ENCODE measurements around the gene TENM4. TPM values are rescaled to one million over a fixed set of nuclear protein-coding genes. Genes with fewer than 3 reads are reported as not detected.

Gene TENM4
- total RNA-seq, 2 donors from 2014 or later = 68.2 to 130 TPM

DNA sequence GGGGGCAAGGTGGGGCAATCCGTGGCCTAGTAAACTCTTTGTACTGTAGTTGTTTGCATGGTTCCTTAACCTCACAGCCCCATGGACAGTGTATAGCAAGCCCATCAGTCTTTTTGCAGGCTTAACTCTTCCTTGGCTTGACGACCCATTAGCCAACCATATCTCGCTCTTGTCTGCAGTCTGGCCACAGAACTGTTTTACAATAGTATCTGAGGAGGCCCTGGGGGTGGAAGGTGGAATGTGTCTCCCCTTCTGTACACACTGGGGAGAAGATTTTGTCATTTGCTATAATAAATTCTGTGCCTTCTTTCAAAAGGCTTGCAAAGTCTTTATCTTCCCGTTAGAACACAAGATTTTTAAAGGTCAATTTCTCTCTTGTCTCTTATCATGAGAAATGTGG is 675.9 kb downstream of the TENM4 start:
- Histone ChIP-seq H3K4me1 (ENCODE audit: control insufficient read depth, insufficient read depth, low read length) (no peaks in the 10 kb centered on the region), H3K27me3 (ENCODE audit: control insufficient read depth, insufficient read depth, low read length, poor library complexity, severe bottlenecking) (no peaks in the 10 kb centered on the region), H3K27ac (ENCODE audit: low read depth, low read length) (no peak overlapping the region), H3K9me3 (ENCODE audit: control insufficient read depth, low read length) (no peaks in the 10 kb centered on the region), H3K9ac (ENCODE audit: extremely low read depth, low read length, poor library complexity, severe bottlenecking) (no peak overlapping the region), H3K4me3 (ENCODE audit: low read length) (no peak overlapping the region), H3K36me3 (ENCODE audit: control insufficient read depth, insufficient read depth, low read length) (peaks cover 2% of the 10 kb centered on the region)
- H3K4me3 Mint-ChIP-seq = no peak overlapping the region
- no peak overlapping the region for H3K27ac Mint-ChIP-seq
- H3K36me3 Mint-ChIP-seq (ENCODE audit: low read depth) = peaks cover 46% of the 10 kb centered on the region
- peaks cover 7% of the 10 kb centered on the region for H3K4me1 Mint-ChIP-seq
- no peaks in the 10 kb centered on the region for H3K9me3 Mint-ChIP-seq
- WGBS, 2 experiments (ENCODE audit: insufficient coverage in 1 of 2, insufficient read length in 1 of 2) = 90 to 100% methylated on average over 1 to 3 of the region's 4 CpGs
- no peak for DNase-seq
- no peaks in the 10 kb centered on the region for H3K27me3 Mint-ChIP-seq (ENCODE audit: insufficient read depth)
- TF ChIP-seq, protein P1, sequence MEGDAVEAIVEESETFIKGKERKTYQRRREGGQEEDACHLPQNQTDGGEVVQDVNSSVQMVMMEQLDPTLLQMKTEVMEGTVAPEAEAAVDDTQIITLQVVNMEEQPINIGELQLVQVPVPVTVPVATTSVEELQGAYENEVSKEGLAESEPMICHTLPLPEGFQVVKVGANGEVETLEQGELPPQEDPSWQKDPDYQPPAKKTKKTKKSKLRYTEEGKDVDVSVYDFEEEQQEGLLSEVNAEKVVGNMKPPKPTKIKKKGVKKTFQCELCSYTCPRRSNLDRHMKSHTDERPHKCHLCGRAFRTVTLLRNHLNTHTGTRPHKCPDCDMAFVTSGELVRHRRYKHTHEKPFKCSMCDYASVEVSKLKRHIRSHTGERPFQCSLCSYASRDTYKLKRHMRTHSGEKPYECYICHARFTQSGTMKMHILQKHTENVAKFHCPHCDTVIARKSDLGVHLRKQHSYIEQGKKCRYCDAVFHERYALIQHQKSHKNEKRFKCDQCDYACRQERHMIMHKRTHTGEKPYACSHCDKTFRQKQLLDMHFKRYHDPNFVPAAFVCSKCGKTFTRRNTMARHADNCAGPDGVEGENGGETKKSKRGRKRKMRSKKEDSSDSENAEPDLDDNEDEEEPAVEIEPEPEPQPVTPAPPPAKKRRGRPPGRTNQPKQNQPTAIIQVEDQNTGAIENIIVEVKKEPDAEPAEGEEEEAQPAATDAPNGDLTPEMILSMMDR (conservative IDR thresholded peaks at IDR 0.05) = no peak

DNA sequence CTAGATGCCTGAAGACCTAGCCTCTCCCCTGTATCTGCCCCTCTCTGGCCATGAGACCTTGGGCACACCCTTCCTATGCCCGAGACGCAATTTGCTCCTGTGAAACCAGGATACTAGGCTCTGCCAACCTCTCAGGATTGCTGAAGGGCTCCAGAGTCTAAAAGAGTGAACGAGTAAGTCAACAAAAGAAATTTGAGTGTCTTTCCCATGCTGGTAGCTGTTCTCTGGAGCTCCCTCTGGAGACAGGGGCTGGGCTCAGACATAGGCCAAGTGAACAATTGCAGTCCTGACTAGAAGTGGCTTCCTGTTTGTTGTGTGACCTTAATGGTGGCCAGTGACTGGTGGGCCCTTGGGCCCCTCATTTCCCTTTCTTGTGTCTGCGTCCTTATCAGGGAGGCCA is 677.2 kb downstream of the TENM4 start:
- Mint-ChIP-seq H3K36me3 (ENCODE audit: low read depth) (peaks cover 40% of the 10 kb centered on the region), H3K27ac (no peak overlapping the region), H3K9me3 (no peaks in the 10 kb centered on the region), H3K4me3 (no peak overlapping the region), H3K4me1 (peaks cover 7% of the 10 kb centered on the region), H3K27me3 (ENCODE audit: insufficient read depth) (no peaks in the 10 kb centered on the region)
- Histone ChIP-seq H3K4me3 (ENCODE audit: low read length) (no peak overlapping the region), H3K9me3 (ENCODE audit: control insufficient read depth, low read length) (no peaks in the 10 kb centered on the region), H3K27ac (ENCODE audit: low read depth, low read length) (no peak overlapping the region), H3K9ac (ENCODE audit: extremely low read depth, low read length, poor library complexity, severe bottlenecking) (no peak overlapping the region), H3K27me3 (ENCODE audit: control insufficient read depth, insufficient read depth, low read length, poor library complexity, severe bottlenecking) (no peaks in the 10 kb centered on the region), H3K36me3 (ENCODE audit: control insufficient read depth, insufficient read depth, low read length) (no peaks in the 10 kb centered on the region), H3K4me1 (ENCODE audit: control insufficient read depth, insufficient read depth, low read length) (no peaks in the 10 kb centered on the region)
- 87 to 93% methylated on average over 3 to 4 of the region's 4 CpGs for WGBS, 2 experiments (ENCODE audit: insufficient coverage in 1 of 2, insufficient read length in 1 of 2)
- TF ChIP-seq, protein P1 (conservative IDR thresholded peaks at IDR 0.05) = no peak
- DNase-seq = no peak

DNA sequence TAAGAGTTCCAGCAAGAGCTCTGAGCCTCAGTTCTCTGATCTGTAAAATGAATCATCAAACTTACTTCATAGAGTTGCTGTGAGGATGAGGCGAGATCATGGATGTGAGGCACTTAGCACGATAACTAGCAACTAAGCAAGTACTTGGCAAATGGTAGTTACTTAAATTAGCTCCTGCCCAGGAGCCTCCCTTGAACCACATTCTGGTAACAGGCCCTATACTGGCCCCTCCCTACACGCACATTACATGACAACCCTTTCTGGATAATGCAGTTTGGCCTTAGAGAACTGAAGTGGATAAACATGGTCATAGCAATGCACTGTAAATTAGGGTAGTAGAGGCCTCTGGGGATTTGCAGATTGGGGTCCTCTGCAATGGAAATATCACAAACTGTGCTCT is 678.7 kb downstream of the TENM4 start:
- H3K9me3 Mint-ChIP-seq = no peaks in the 10 kb centered on the region
- Histone ChIP-seq H3K27me3 (ENCODE audit: control insufficient read depth, insufficient read depth, low read length, poor library complexity, severe bottlenecking) (no peaks in the 10 kb centered on the region), H3K9me3 (ENCODE audit: control insufficient read depth, low read length) (no peaks in the 10 kb centered on the region), H3K4me3 (ENCODE audit: low read length) (no peak overlapping the region), H3K9ac (ENCODE audit: extremely low read depth, low read length, poor library complexity, severe bottlenecking) (no peak overlapping the region), H3K36me3 (ENCODE audit: control insufficient read depth, insufficient read depth, low read length) (no peaks in the 10 kb centered on the region), H3K27ac (ENCODE audit: low read depth, low read length) (no peak overlapping the region), H3K4me1 (ENCODE audit: control insufficient read depth, insufficient read depth, low read length) (no peaks in the 10 kb centered on the region)
- H3K27ac Mint-ChIP-seq = no peak overlapping the region
- no peak overlapping the region for H3K4me3 Mint-ChIP-seq
- H3K27me3 Mint-ChIP-seq (ENCODE audit: insufficient read depth) = no peaks in the 10 kb centered on the region
- TF ChIP-seq, protein P1 (conservative IDR thresholded peaks at IDR 0.05) = no peak
- peaks cover 31% of the 10 kb centered on the region for H3K36me3 Mint-ChIP-seq (ENCODE audit: low read depth)
- H3K4me1 Mint-ChIP-seq = peaks cover 7% of the 10 kb centered on the region
- 98% methylated on average over 3 of the region's 3 CpGs; no CpG with 5 or more reads in 1 of the 2 experiments for WGBS, 2 experiments (ENCODE audit: insufficient coverage in 1 of 2, insufficient read length in 1 of 2)
- DNase-seq = no peak

Data from endodermal cell (in vitro differentiated cells).